ENCODE measurements around the gene RRP12.

DNA sequence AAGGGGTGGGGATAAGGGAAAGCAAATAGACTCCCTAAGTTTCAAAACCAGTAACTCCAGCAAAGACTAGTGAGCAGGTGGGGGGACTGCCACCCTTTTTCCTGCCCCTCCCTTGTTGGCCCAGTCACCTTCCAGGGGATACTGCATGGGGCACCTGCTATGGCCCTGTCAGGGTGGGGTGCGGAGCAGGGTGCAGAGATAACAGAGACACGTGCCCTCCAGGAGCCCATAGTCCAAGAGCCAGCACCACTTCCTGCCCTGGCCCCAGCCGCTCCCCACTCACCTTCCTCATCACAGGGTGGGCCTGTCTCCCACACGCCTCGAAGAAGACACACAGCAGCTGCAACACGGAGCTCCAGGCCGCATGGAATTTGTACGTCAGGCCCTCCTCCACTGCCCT is 20.6 kb downstream of the RRP12 start:
- TF ChIP-seq, protein P1, sequence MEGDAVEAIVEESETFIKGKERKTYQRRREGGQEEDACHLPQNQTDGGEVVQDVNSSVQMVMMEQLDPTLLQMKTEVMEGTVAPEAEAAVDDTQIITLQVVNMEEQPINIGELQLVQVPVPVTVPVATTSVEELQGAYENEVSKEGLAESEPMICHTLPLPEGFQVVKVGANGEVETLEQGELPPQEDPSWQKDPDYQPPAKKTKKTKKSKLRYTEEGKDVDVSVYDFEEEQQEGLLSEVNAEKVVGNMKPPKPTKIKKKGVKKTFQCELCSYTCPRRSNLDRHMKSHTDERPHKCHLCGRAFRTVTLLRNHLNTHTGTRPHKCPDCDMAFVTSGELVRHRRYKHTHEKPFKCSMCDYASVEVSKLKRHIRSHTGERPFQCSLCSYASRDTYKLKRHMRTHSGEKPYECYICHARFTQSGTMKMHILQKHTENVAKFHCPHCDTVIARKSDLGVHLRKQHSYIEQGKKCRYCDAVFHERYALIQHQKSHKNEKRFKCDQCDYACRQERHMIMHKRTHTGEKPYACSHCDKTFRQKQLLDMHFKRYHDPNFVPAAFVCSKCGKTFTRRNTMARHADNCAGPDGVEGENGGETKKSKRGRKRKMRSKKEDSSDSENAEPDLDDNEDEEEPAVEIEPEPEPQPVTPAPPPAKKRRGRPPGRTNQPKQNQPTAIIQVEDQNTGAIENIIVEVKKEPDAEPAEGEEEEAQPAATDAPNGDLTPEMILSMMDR (IDR thresholded peaks at IDR 0.05): no peak
- TF ChIP-seq POLR2A (IDR thresholded peaks at IDR 0.05): no peak
